AG08396 (cell line): ENCODE results near the gene TRIM46.
"Not testable (repeated sequence)": the region's sequence is repeated elsewhere in the genome, so short reads cannot be mapped to it uniquely, and the experiment has no call there.

Experiments used
- DNase-seq: peaks from one replicate; pipeline ENCODE4 v3.0.0; 2012; ENCODE audit warnings: low spot score, mixed read lengths

TRIM46 gene

GRCh38 chr1:155206891-155207805 lies 33.5 kb downstream of the TRIM46 start:
- peak; percentile 75 for DNase-seq

GRCh38 chr1:155207806-155208540 lies 34.3 kb downstream of the TRIM46 start, which contains the start of gene THBS3:
Gene THBS3, minus strand, starts transcription at chr1:155207897. Its CDS starts 21 bp downstream, at chr1:155207876.
- peak; percentile 38 for DNase-seq

GRCh38 chr1:155208541-155209311 lies 35.1 kb downstream of the TRIM46 start, which contains the start of gene MTX1:
Gene MTX1, plus strand, starts transcription at chr1:155208695. Its CDS starts 110 bp downstream, at chr1:155208805.
- DNase-seq: peak; percentile 94

GRCh38 chr1:155209312-155209721 lies 35.7 kb downstream of the TRIM46 start:
- peak; percentile 1 for DNase-seq

- DNase-seq: no peak
Measured at GRCh38 chr1:155210314-155211104, 36.9 kb downstream of the TRIM46 start.

- DNase-seq: not testable (repeated sequence)
Measured at GRCh38 chr1:155211381-155212050, 37.9 kb downstream of the TRIM46 start.

- not testable (repeated sequence) for DNase-seq
Measured at GRCh38 chr1:155212051-155212440, 38.4 kb downstream of the TRIM46 start.

- DNase-seq: not testable (repeated sequence)
Measured at GRCh38 chr1:155214702-155215101, 41.1 kb downstream of the TRIM46 start.

- DNase-seq: peak; percentile 37
Measured at GRCh38 chr1:155218854-155219591, 45.4 kb downstream of the TRIM46 start.

- DNase-seq: peak; percentile 6
Measured at GRCh38 chr1:155219592-155220031, 46.0 kb downstream of the TRIM46 start.

- not testable (repeated sequence) for DNase-seq
Measured at GRCh38 chr1:155220211-155220965, 46.7 kb downstream of the TRIM46 start.

- DNase-seq: no peak
Measured at GRCh38 chr1:155223047-155223446, 49.4 kb downstream of the TRIM46 start.

- not testable (repeated sequence) for DNase-seq
Measured at GRCh38 chr1:155225404-155225759, 51.7 kb downstream of the TRIM46 start.

- peak; percentile 36 for DNase-seq
Measured at GRCh38 chr1:155226188-155226909, 52.7 kb downstream of the TRIM46 start.

GRCh38 chr1:155226910-155227260 lies 53.2 kb downstream of the TRIM46 start:
- DNase-seq: peak; percentile 56

GRCh38 chr1:155227261-155228095 lies 53.8 kb downstream of the TRIM46 start:
- peak; percentile 98 for DNase-seq

GRCh38 chr1:155228096-155228427 lies 54.4 kb downstream of the TRIM46 start:
- DNase-seq: no peak

- not testable (repeated sequence) for DNase-seq
Measured at GRCh38 chr1:155231302-155231701, 57.7 kb downstream of the TRIM46 start.
